Lower lobe of right lung (tissue), 2 donors: ENCODE results near the gene ILDR1. TPM values are rescaled to one million over a fixed set of nuclear protein-coding genes. Genes with fewer than 3 reads are reported as not detected.

Source experiments
- ATAC-seq, 2 donors: fragments of 200-7000 bp; cut with Tn5 transposase; one replicate each; pipeline ENCODE4 v1.9.1; 2020 to 2022; ENCODE audit warnings: mild to moderate bottlenecking in 2 of 2, moderate library complexity in 2 of 2
- DNase-seq: peaks from one replicate; pipeline ENCODE4 v3.0.0-alpha.2; 2020
- H3K27ac ChIP-seq: fragments of 200-600 bp; one replicate; pipeline ENCODE4 v1.8.0; 2022
- H3K27me3 ChIP-seq: fragments of 200-600 bp; one replicate; pipeline ENCODE4 v1.8.0; 2022; ENCODE audit warnings: low read depth
- H3K36me3 ChIP-seq: fragments of 200-600 bp; one replicate; pipeline ENCODE4 v1.8.0; 2022; ENCODE audit warnings: mild to moderate bottlenecking
- H3K4me1 ChIP-seq: fragments of 200-600 bp; one replicate; pipeline ENCODE4 v1.8.0; 2022
- H3K4me3 ChIP-seq: fragments of 200-600 bp; one replicate; pipeline ENCODE4 v1.8.0; 2022; ENCODE audit warnings: mild to moderate bottlenecking
- H3K9me3 ChIP-seq: fragments of 200-600 bp; one replicate; pipeline ENCODE4 v1.8.0; 2022
- CTCF ChIP-seq: fragments of 200-600 bp; IDR thresholded peaks from one replicate; pipeline ENCODE4 v1.8.0; 2022; ENCODE audit warnings: antibody characterized with exemption, mild to moderate bottlenecking
- intact Hi-C: fragments of 100-400 bp; cut with DNase I; formaldehyde crosslinking; loops from one replicate; pipeline ENCODE4 v1.11.0; 2022
- total RNA-seq: library from RNA; stranded (reverse); fragmentation: NEBNext Ultra II Directional; extraction: Animal tissue kit (Norgen Biotek cat#: 25700); gene quantifications from one replicate; pipeline ENCODE4 v1.2.1, GENCODE V29; 2021
- donor health status: DM: no; HTN: yes; CAD: no; lungs with severe emphysema.

The ILDR1 gene
- total RNA-seq, 1 donor from 2014 or later = 8.3 TPM

GRCh38 chr3:121998611-121999473, 23.2 kb downstream of the ILDR1 start:
- Histone ChIP-seq H3K27ac (no peak overlapping the region), H3K4me3 (no peak overlapping the region), H3K36me3 (peaks cover 3% of the 10 kb centered on the region), H3K27me3 (no peaks in the 10 kb centered on the region), H3K4me1 (peaks cover 27% of the 10 kb centered on the region), H3K9me3 (no peaks in the 10 kb centered on the region)
- TF ChIP-seq CTCF = no peak
- DNase-seq = no peak
- intact Hi-C loops = no loop called here
- ATAC-seq = peak; percentile 23 to 27

GRCh38 chr3:121998030-121998580, 23.9 kb downstream of the ILDR1 start:
- intact Hi-C loops = no loop called here
- no peak for TF ChIP-seq CTCF
- Histone ChIP-seq H3K4me3 (no peak overlapping the region), H3K4me1 (peaks cover 20% of the 10 kb centered on the region), H3K27me3 (no peaks in the 10 kb centered on the region), H3K27ac (peak overlapping the region; percentile 8), H3K36me3 (peaks cover 3% of the 10 kb centered on the region), H3K9me3 (no peaks in the 10 kb centered on the region)
- peak in 1 of 2 donors; percentile 44 for ATAC-seq
- no peak for DNase-seq

GRCh38 chr3:121997372-121997771, 24.7 kb downstream of the ILDR1 start:
- no peak for TF ChIP-seq CTCF
- no peak overlapping the region for H3K4me3 ChIP-seq
- H3K9me3 ChIP-seq = no peaks in the 10 kb centered on the region
- no peaks in the 10 kb centered on the region for H3K27me3 ChIP-seq
- no peak for DNase-seq
- peaks cover 20% of the 10 kb centered on the region for H3K4me1 ChIP-seq
- intact Hi-C loops = no loop called here
- no peak for ATAC-seq
- H3K27ac ChIP-seq = peak overlapping the region; percentile 8
- peaks cover 3% of the 10 kb centered on the region for H3K36me3 ChIP-seq

DNA sequence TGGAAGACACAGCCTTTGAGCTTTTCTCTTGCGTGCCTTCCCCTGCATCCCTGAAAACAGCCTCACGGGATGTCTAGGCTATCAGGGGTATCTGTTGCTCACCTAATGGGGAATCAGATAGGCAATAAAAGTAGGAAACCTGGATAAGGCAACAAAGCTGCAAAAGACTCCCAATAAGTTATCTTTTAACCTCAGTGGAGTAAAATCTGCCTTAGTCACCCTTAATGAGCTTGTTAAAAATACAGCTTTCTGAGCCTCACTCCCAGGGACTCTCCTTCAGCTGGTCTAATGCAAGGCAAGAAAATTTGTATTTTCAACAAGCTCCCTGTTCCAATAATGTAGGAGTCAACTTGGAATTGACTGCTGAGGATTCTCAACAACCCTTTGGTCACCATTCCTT, 25.6 kb downstream of the ILDR1 start:
- intact Hi-C loops = no loop called here
- peaks cover 20% of the 10 kb centered on the region for H3K4me1 ChIP-seq
- no peak overlapping the region for H3K27ac ChIP-seq
- DNase-seq (no peak), ATAC-seq (no peak)
- no peak overlapping the region for H3K4me3 ChIP-seq
- TF ChIP-seq CTCF = no peak
- no peaks in the 10 kb centered on the region for H3K36me3 ChIP-seq
- no peaks in the 10 kb centered on the region for H3K27me3 ChIP-seq
- no peaks in the 10 kb centered on the region for H3K9me3 ChIP-seq

DNA sequence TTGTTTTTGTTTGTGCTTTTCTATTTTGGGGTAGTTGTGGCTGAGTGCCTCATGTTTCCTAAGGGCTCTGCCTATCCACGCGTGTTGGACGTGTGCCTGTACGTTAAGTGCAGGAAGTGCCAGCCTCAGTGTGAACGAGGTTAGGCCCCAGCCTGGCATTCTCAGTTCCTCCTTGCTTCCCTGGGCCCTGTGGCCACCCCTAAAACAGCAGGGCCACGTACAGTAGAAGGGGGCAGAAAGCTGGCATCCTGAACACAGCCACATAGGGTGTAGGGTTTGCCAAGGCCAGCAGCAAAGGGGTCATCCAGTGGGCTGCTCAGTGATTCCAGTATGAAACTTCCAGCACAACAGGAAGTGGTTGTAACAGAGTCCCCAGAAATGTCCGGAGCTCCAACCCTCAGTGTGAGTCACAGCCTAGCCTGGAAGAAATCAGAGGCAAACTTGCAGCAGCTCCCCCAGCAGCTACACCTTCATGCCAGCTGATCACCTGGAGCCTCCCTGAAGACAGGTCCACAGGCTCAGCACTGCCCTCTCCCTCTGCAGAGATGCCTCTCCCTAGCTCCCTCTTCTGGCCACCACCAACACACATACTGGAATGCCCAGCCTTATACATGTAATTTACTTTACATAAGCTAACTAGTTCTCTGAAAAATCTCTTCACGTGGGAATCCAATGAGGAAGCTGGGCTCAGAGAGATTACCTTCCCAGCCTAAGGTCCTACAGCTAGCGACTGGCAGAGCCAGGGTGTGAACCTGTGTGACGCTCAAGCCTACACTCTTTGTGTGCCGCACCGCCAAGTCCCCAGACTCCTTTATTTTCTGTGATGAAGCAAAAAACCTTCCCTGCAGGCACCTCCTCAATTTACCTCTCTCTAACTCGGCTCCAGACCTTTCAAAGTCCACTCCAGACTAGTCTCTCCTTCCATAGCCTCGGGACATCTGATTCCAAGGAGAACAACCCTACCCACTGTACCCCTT, 26.6 kb downstream of the ILDR1 start:
- Histone ChIP-seq H3K9me3 (no peaks in the 10 kb centered on the region), H3K27me3 (no peaks in the 10 kb centered on the region), H3K4me1 (peaks cover 20% of the 10 kb centered on the region), H3K27ac (peak overlapping the region; percentile 70), H3K36me3 (no peaks in the 10 kb centered on the region), H3K4me3 (no peak overlapping the region)
- peak; percentile 53 for TF ChIP-seq CTCF
- DNase-seq (peak; percentile 77), ATAC-seq (peak; percentile 85 to 88)
- intact Hi-C loops = no loop called here
